Skin epidermis (tissue), 12 donors: ENCODE measurements around the gene SLC22A23.

ENCODE experiments used
- H3K27ac ChIP-seq, 21 experiments: fragments of 200-600 bp; sonication (generic) in 11 of 21; one replicate each; pipeline ENCODE4 v1.5.0; 2020; ENCODE audit warnings: mild to moderate bottlenecking in 3 of 21, inconsistent platforms in 2 of 21, moderate library complexity in 2 of 21
- H3K4me3 ChIP-seq, 7 experiments: fragments of 200-600 bp; sonication (generic) in 2 of 7; one replicate each; pipeline ENCODE4 v1.5.0; 2020; ENCODE audit warnings: inconsistent platforms in 2 of 7, mild to moderate bottlenecking in 2 of 7, moderate library complexity in 1 of 7

Gene SLC22A23

DNA sequence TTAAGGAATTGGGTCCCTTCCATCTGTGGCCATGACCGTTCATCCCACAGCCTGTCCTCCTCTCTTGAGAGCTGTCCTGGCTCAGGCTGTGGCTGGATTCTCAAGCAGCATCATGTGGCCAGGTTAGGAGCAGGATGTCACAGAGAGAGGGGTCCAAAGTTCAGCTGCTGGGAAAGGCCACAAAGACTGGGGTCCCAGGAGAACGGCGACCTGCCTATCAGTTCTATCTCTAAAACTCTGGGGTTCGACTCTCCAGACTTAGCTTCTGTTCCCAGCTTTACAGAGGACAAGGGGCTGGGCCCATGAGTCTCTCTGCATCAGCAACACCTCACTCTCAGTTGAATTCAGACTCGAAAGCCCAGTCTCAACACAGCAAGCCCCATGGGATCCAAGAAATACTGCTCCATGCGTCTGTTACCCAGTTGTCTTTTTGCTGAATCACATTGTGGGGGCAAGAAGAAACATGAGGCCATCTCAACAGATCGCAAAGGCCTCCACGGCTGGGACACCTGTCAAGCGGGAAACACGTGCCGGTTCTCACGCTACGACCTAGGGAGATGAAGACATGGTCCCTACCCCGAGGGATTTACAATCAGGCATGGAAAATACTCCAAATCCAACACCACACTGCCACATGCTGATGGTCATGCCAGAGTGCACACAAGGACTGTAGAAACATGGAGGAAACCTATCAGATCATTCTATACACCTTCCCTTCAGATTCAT lies 95.4 kb downstream of the SLC22A23 start:
- Histone ChIP-seq H3K27ac (no peak overlapping the region), H3K4me3 (no peak overlapping the region)

DNA sequence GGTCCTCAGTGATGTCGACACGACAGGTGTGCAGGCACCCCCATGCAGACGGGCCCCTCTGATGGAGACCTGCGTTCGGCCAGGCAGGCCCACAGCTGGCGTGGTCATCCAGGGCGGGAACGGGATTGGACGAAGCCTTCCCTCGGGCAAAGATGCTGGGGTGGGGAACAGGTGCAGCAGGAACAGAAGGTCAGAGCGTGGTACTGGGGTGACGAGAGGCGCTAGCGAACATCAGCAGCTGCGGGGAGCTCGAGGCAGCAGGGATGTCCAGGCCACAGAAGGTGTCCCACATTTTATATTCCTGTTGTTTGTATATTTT lies 96.2 kb downstream of the SLC22A23 start:
- Histone ChIP-seq H3K4me3 (no peak overlapping the region), H3K27ac (no peak overlapping the region)

DNA sequence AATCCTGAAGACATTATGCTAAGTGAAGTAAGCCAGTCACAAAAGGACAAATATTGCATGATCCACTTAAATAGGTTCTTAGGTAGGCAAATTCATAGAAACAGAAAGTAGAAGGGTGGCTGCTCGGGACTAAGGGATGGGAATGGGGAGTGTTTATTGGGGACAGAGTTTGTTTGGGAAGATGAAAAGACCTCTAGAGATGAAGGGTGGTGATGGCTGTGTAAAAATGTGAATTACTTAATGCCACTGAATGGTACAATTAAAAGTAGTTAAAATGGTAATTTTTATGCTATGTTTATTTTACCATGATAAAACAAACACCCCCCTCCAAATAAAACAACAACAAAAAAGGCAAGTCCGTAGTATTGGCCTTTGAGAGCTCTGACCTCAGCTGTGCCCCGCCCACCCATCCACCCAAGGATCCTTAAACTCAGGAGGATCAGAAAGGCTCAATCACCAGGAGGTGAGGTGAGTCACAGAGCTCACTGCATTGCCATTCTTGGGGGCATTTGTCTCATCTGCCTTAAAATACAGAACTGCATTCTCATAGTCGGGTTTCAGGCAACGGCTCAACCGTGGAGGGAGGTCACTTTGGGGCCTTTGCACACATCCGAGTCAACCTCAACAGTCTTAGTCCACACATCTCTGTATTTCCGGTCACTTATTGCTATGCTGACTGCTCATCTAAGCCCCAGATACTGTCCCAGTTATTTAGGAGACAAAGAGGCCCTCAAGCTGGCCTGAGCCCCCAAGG lies 96.7 kb downstream of the SLC22A23 start:
- Histone ChIP-seq H3K4me3 (no peak overlapping the region), H3K27ac (no peak overlapping the region)

DNA sequence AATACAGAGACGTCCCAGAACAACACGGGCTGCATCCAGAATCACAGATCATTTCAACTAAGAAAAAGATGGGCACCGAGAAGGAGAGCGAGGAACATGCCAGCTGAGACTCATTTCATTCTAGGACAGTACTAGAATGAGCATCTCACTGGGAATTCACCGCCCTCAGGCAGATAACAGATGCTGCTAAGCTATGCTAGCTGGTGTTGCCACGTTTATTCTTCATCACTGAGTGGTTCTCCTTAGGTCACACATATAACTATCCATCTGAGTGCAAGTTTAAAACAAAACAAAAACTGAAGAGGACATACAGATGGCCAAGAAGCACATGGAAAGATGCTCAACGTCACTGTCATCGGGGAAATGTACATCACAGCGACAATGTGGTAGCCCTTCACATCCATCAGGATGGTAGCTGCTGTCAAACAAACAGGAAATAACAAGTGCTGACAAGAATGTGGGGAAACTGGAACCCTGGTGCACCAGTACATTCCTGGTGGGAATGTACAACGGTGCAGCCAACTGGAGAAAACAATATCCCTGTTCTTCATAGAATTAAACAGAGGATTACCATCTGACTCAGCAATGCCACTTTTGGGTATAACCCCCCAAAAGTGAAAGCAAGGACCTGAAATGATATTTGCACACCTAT lies 97.6 kb downstream of the SLC22A23 start:
- no peak overlapping the region for H3K4me3 ChIP-seq
- H3K27ac ChIP-seq: no peak overlapping the region

DNA sequence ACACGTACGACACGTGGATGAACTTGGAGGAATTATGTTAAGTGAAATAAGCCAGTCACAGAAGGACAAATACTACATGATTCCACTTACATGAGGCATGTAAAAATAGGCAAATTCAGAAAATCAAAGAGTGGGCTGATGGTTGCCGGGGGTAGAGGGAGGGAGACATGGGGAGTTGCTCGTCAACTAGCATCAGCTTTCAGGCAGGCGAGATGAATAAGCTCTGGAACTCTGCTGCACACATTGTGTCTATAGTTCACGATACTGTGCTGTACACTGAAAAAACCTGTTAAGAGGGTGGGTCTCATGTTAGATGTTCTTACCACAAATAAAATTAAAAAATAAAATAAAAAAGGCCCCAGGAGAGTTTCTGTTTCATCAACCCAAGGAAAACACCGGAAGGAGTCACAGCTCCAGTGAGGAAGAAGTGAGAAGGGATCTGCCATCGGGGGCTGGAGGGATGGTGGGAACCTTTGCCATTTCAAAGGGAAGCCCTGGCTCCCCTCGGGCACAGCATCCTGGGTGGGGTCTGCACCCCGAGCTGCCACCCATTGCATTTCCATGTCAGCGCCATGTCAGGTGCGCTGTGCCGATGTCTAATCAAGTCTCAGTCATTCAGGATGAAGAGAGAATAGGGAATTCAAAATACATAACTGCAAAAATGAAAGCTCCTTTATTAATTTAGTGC lies 98.3 kb downstream of the SLC22A23 start:
- no peak overlapping the region for H3K4me3 ChIP-seq
- H3K27ac ChIP-seq: no peak overlapping the region

DNA sequence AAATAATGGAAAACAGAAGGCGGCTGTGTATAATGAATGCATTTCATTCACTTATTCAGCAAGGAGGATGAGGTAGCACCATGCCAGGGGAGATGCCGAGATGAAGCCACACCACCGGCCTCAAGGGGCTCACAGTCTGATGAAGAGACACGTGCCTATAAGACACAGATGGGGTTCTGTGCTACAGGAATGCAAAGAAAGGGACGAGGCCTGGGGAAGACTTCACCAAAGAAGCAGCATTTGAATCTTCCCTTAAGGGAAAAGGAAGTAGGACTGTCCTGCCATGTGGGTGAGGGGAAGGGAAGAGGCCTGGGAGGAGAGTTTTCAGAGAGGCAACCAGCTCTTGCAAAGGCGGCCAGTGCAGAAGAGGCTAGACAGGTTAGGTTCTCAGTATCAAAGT lies 99.2 kb downstream of the SLC22A23 start:
- no peak overlapping the region for H3K4me3 ChIP-seq
- peak overlapping the region in 7 of 21 experiments; percentile 7 to 93 (median 83) for H3K27ac ChIP-seq

DNA sequence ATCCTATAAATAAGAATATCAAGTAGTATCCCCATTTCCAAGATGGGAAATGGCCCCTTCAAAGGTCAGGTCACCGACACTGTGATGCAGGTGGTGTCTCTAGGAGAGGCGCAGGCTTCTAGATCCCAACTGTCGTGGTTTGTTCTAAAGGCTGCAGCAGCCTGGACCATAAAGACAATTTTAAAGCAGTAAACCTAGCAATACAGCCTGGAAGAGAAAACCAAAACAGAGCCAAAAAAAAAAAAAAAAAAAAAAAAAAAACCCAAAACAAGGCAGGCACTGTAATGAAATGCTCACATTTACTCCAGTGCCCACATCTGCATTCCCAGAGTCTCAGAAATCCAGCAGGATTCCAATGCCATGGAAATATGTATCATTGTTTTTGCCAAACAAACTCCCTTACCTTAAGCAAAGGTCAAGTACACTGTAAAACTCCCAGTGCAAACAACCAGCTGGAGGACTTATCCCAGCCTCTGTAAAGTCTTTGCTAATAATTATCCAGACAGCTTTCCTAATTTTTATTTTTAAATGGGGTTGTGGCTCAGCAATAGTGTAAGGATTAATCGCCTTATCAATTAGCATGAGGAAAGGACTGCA lies 99.9 kb downstream of the SLC22A23 start:
- peak overlapping the region in 1 of 7 experiments; percentile 30 for H3K4me3 ChIP-seq
- H3K27ac ChIP-seq: peak overlapping the region in 19 of 21 experiments; percentile 50 to 93 (median 85)

DNA sequence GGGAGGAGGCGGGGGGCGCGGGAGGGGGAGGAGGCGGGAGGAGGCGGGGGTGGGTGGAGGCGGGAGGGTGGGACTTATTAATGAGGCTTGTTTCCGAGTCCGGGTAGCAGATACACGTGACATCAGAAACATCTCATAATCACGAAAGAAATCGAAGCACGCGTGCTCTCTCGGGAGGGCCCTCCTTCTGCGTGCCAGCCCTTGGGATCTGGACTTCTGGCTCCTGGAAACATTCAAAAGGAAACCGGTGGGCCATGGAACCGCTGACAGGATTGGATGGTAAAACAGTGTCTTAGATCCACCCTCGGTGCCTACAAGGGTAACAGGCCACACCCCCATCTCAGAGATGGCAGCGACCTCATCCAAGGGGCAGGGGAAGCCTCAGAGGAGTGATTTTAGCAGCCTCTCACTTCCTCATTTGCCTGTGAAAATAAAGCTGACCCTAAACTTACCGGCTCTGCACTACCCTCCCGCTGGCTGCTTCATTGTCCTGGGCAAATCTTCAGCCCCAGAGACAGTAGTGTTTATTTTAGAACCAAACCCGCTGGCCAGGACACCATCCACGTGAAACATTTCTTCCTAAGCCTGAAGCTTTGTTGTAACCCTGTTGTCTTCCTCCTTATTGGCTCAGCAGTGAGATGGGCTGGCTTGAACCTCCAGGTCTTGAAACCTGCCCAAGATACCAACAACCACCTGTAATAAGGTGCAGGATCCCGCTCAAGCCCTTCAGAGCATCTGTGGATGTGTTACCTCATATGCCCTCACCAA lies 100.6 kb downstream of the SLC22A23 start:
- peak overlapping the region in 20 of 21 experiments; percentile 40 to 93 (median 84) for H3K27ac ChIP-seq
- H3K4me3 ChIP-seq: peak overlapping the region in 6 of 7 experiments; percentile 1 to 30 (median 16)

DNA sequence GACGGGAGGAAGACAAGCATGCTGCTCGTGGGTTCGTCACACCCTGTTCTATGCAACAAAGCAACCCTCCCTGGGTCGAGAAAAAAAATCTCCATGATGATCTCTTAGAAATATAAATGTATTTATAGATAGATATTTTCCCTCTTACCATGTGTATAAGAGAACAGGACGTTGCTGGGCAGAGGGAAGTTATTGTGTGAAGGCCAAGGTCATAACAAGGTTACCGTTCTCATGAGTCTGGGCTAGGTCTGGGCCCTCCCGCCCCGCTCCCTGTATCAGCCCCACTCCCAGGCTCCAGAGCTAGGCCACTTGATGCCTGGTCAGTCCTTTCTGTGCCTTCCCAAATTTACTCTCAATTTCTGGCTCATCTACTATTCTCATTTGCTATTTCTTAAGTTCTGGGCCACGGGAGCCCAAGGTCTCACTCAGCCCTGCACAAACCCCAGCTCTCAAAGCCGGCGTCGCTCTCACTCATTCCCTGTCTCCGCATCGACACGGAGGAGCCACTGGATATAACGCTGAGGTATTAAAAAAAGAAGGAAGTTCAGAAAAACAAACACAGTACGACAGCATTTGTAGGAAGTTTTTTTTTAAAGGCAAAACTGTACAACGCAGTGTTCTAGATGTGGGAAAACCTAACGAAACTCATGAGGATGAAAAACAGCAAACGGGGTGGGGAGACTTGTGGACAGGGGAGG lies 101.3 kb downstream of the SLC22A23 start:
- Histone ChIP-seq H3K4me3 (peak overlapping the region in 4 of 7 experiments; percentile 1 to 19 (median 4)), H3K27ac (peak overlapping the region in 20 of 21 experiments; percentile 50 to 93 (median 85))

DNA sequence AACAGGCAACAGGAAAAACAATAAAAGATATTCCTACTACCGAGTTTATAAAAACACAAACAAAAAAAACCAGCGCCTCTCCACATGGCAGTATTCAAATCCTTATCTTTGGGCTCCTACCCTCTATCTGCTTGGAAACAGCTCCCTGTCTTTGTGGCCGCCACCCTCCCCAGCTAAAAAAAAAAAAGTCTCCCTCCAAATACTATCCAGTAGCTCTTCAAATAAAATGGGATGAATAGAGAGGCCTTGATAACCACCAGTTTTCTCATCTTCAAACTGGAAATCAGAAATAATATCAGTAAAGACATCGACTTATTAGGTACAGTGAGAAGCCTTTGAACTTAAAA lies 101.9 kb downstream of the SLC22A23 start:
- peak overlapping the region in 19 of 21 experiments; percentile 50 to 93 (median 85) for H3K27ac ChIP-seq
- no peak overlapping the region for H3K4me3 ChIP-seq

DNA sequence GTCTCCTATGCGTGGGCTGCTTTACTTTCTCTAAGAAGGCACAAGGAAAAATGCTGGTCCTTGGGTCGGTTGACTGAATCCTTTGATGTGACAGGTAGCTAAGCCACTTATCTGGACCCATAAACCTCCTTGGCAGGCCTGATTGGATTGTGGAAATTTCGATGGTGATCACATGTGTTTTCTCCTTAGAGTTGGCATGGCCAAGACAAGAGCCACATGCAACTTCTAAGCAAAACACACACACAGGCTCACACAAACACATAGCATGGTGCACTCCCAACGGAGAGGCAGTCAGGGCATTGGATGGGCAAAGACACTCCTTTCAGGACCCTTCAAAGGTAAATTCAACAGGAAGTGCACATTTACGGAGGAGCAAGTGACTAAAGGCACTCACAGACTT lies 102.9 kb downstream of the SLC22A23 start:
- H3K27ac ChIP-seq: peak overlapping the region in 4 of 21 experiments; percentile 11 to 91 (median 66)
- H3K4me3 ChIP-seq: no peak overlapping the region

DNA sequence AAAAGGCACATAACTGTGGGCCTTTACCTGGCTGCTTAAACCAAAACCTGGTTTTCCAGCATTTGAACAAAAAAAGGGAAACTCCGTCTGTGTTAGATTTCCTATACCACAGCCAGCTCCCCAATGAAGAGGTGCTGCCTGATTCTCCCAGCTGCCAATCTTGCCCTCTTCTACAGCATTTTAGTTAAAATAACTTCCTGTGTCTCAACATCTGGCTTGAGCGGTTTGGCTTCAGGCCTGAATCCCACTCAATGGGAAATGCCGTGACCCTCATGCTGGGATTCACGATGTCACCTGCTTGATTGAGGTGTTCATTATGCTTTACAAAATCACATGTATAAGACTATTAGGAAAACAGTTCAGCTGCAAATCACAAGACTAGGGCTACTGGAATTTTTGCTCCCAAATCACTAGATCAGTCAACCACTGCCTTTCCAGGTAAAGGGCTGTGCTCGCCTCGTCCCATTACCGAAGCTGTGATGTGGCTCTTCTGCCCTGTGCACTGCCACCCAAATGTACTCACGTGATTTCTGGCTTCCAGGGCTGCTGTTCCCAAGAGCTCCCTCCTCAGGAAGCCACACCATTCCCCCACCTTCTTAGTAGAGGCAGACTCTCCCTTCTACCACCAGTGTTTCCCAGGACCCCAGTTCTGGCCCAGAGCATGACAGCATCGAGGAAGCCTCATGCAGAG lies 103.5 kb downstream of the SLC22A23 start:
- H3K27ac ChIP-seq: peak overlapping the region in 1 of 21 experiments; percentile 91
- no peak overlapping the region for H3K4me3 ChIP-seq

DNA sequence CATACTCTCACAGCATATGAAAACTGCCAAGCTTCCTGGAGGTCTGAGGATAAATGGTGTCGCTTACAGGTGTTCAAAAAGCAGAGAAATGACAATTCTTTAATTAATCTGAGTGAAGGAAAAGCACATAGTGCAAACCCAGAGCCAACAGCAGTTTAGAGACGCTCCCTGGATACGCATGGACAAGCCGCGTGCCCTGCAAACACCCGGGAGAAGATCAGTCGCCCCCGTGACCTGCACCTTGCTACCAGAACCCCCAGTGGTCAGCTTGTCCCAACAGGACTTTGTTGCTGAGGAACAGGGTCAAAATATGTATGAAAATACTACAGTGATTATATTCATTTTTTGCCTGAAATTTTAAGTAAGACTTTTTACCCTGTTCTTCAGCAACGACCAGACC lies 104.2 kb downstream of the SLC22A23 start:
- no peak overlapping the region for H3K4me3 ChIP-seq
- H3K27ac ChIP-seq: no peak overlapping the region

DNA sequence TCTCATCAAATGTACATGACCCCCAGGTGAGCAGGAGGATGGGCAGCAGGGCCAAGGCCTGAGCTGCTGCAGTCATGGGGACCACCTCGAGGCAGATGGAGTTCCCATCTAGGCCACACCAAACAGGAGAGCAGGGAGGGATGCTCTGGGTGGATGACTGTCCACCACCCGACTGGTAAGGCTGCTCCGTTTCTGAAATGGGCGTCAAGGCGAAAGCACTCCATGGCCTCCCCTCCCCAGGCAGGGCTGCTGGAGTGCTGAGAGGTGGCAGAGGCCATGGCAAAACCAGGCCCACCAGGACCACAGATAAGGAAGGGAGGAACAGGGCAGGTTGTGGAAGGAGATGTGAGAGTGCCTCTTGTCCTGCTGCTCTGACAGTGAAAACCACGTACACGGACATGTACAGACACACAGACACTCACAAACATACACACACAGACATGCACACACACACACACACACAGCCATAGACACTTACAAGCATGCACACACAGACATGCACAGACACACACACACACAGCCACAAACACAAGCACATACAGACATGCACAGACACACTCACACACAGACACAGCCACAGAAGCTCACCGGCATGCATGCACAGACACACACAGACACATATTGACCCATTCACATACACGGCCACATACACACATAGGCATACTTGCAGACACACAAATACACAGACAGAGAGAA lies 104.9 kb downstream of the SLC22A23 start:
- H3K27ac ChIP-seq: peak overlapping the region in 5 of 21 experiments; percentile 25 to 75 (median 49)

DNA sequence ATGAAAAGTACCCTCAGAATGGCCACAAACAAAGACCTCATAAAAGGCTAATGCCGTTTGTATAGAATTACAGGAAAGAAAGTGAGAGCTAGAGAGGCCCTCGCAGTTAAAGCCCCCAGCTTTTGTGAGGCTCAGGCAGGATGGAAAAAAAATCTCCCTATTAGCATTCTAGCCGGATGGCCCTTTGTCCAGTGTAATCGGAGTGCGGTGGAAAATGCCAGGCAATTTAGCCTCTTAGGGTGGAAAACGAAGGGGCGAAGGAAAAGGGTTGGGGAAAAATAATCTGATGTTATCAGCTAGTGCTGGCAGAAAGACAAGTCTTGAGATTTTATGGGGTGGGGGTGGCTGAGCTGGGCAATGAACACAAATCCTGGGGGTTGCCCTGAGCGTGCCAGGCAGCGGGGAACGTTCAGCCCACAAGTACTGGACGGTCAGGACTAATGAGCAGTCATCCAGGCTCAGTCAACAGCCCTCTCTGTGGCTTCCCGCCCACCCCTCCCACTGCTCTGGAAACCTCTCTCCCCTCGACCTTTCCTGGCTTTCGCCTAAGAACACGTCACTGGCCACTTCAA lies 105.7 kb downstream of the SLC22A23 start:
- Histone ChIP-seq H3K27ac (peak overlapping the region in 9 of 21 experiments; percentile 5 to 75 (median 36)), H3K4me3 (no peak overlapping the region)

More for the DNA sequence above, 104.9 kb downstream of the SLC22A23 start:
- H3K4me3 ChIP-seq: no peak overlapping the region

DNA sequence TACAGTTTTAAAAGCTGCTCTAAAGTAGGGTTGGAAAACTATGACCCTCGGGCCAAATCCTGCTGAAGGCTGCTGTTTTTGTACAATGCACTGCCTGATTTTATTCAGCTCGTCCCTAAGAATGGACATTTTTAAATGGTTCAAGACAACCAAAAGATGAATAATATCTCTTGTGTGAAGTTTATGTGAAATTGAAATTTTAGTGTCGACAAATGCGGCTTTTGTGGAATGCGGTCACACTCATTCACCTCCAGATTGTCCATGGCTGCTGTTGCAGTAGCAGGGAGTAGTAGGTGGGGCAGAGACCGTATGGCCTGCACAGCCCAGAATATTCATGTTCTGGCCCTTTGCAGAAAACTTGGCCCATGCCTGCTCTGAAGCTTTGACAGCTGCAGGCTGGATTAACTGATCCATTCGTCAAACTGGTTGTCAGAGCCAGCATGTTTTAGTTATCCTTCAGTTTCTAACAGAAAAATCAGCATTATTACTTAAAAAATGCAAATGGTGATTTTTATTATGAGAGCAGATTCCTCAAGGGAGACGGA lies 106.5 kb downstream of the SLC22A23 start:
- Histone ChIP-seq H3K4me3 (no peak overlapping the region), H3K27ac (peak overlapping the region in 1 of 21 experiments; percentile 10)
